ENCODE results near the gene BMAL1.
"Not testable (repeated sequence)": the region's sequence is repeated elsewhere in the genome, so short reads cannot be mapped to it uniquely, and the experiment has no call there.

Gene BMAL1

DNA sequence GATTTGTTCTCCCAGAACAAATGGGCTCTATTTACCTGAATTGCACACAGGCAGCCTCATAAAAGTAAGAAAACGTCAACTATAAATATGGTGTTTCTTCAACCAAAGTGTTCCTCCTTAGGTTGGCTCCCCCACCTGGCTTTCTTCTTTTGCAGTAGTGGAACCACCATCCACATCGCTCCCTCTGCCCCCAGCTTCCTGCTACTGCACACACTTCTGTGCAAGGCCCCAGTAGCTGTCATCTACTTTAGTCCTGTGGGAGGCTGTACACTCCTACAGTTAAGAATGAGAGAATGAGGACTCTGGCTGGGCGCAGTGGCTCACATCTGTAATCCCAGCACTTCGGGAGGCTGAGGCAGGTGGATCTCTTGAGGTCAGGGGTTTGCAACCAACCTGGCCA is 89.5 kb downstream of the BMAL1 start:
- FAIRE-seq, result no peak
- DNase-seq (ENCODE audit: insufficient read length, low spot score), result no peak

DNA sequence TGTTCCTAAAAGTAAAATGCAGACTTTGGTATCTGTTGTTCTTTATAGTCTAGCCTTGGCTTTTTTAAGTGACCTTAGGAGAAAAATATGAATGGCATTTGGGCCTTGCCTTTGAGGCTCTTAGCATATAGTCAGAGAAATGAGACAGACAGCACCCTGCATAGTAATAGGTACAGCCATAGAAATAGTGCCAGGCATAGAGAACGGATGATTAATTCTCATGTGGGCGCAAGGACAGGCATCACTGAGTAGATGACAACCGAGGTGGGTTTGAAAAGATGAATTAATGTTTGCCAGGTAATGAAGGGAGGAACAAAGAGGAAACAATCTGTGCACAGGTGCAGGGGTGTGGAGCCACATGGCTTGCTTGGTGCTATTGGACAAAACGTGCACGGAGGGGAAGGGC is 90.5 kb downstream of the BMAL1 start:
- FAIRE-seq (peak; percentile 40), DNase-seq (ENCODE audit: insufficient read length, low spot score) (peak; percentile 7)

DNA sequence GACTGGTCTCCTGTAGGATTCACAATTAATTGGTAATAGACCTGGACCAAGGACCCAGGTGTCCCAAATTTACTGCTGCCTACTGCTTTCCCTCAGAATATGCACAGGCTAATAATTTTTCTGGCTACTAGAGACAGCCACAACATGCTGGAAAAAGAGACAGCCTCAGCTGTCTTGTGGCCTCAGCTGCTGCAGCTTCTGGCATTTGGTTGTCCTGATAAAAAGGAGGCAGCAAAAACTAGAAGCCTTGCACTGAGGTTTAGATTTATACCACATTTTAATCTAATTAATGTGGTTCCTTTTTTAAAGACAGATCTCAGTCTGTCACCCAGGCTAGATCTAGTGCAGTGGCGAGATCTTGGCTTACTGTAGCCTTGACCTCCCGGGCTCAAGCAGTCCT is 95.6 kb downstream of the BMAL1 start:
- no peak for FAIRE-seq

DNA sequence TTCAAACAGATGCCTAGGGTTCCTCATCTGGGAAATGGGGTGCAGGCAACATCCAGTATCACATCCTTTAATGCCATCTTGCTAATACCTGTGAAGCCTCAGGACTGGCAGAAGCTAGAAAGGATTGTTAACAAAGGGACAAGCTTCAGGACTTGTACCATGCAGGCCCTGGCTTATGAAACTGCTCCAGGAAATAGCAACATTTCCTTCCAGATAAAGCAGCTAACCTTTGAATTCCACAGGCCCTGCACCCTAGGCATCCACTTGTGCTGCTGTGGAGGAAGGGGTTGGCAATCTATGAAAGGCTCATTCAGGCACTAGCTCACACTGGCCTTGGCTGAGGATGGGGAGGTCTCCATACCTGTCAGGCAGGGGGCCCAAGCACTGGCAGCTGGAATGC is 98.2 kb downstream of the BMAL1 start:
- DNase-seq (ENCODE audit: insufficient read length, low spot score) (no peak), FAIRE-seq (no peak)

More for the DNA sequence above, 95.6 kb downstream of the BMAL1 start:
- no peak for DNase-seq (ENCODE audit: insufficient read length, low spot score)

DNA sequence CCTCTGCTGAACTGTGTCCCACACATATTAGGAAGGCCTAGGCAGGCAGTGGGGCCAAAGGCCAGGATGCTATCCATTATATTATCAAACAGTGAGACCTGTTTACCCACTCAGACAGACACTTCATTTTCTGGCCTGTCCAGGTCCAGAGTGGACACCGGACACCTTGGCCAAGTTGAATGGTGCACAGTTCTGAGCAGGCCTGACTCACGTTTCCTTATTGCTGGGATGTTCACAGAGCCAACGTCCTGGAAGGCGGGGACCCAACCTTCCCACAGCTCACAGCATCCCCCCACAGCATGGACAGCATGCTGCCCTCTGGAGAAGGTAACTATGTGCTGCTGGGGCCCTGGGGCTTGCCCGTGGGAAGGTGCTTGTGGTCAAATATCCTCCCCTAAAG is 98.8 kb downstream of the BMAL1 start:
- DNase-seq (ENCODE audit: insufficient read length, low spot score), result no peak

DNA sequence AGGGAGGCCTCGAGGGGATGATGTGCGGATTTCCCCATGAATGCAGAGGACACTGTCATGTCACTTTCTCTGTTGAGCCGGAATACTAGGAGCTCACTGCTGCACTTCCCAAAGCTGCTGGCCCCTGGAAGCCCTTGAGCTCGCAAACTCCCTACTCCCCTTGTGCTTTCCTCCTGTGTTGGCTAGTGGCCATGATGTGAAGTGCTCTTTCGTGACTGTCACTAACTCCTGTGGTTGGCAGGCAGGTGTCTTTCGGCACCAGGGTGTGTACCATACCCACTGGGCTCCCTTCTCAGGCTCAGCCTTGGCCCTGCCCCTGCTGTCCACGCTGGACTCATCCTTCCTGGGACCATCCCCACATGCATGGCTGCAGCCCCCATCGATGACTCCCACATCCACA is 99.2 kb downstream of the BMAL1 start:
- FAIRE-seq (no peak), DNase-seq (ENCODE audit: insufficient read length, low spot score) (no peak)

More for the DNA sequence above, 98.8 kb downstream of the BMAL1 start:
- FAIRE-seq, result no peak

DNA sequence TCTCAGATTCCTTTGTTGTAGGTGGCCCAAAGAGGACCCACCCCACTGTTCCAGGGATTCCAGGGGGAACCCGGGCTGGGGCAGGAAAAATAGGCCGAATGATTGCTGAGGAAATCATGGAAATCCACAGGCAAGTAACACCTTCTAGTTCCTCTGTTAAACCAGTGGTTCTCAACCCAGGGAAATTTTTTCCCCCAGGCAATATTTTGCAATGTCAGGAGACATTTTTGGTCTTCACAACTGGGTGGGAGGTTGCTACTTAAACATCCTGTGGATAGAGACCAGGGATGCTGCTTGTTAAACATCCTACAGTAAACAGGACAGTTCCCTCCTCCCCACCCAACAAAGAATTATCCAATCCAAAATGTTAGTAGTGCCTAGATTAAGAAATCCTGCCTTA is 100.7 kb downstream of the BMAL1 start:
- FAIRE-seq, result no peak
- no peak for DNase-seq (ENCODE audit: insufficient read length, low spot score)

DNA sequence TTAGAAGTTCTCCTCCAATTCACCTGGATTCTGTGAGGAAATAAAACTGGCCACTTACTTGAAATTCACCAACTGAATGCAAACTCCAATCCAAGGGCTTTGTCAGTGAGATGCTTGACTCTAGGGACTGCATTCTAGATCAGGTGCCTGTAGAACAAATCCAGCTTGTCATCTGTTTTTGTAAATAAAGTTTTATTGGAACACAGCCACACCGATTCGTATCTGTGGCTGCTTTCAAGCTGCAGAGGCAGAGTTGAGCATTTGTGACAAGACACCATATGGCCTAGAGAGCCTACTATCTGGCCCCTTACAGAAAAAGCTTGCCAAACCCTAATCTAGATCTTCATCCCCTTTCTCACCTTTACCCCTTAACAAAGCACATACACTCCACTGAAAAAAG is 103.1 kb downstream of the BMAL1 start:
- DNase-seq (ENCODE audit: insufficient read length, low spot score), result no peak
- no peak for FAIRE-seq

DNA sequence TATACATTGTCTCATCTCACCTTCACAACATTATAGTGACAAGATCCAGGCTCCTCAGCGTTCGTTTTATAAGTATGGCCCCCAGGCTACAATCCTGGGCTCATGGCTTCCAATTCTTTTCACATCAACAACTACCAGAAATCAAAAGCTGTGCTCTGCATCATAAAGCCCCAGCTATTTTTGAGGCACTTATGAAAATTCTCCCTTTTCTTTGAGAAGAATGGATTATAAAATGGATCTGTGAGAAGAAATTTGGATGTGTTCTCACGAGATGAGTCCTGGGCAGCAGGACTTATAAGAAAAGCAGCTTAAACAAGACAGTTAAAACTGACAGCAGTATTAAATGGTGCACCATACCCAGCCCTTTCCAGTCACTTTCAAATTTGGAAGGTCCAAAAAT is 105.2 kb downstream of the BMAL1 start:
- DNase-seq (ENCODE audit: insufficient read length, low spot score) (no peak), FAIRE-seq (no peak)

DNA sequence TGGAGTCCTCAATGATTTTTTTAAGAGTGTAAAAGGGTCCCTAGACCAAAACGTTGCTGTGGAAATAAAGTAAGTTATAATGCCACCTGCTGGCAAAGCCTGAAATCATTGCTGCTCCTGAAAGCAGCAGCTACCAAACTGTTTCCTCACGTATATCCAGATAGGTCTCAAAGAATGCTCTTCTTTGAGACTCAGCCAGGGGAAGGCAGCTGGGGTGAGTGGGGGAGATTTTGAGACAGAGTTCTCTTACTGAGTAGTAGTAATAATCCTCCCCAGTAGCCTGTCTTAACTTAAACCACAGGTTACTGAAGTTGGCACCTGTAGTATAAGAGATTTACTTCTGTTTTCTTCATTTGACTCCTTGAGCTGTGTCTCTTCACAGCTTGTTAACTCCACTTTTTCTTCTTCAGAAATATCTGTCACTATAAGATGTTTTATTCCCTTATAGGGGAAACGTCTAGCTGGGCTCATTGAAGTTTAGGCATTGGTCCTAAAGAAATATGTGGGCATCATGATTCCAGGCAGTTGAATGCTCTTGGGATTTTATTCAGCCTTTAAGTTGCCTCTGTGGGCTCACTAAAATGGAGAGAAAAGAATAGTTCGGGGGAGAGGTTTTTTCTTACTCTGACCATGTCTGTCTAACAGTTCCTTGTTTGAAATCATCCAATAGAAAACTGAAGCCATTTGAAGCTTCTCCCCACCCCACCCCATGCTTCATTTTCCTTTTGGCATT is 107.5 kb downstream of the BMAL1 start:
- DNase-seq (ENCODE audit: insufficient read length, low spot score), result peak; percentile 35
- FAIRE-seq, result no peak

DNA sequence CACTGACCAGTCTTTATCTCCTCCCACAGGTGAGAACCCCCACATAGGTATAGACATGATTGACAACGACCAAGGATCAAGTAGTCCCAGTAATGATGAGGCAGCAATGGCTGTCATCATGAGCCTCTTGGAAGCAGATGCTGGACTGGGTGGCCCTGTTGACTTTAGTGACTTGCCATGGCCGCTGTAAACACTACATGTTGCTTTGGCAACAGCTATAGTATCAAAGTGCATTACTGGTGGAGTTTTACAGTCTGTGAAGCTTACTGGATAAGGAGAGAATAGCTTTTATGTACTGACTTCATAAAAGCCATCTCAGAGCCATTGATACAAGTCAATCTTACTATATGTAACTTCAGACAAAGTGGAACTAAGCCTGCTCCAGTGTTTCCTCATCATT is 109.0 kb downstream of the BMAL1 start:
- FAIRE-seq (peak; percentile 31), DNase-seq (ENCODE audit: insufficient read length, low spot score) (no peak)

DNA sequence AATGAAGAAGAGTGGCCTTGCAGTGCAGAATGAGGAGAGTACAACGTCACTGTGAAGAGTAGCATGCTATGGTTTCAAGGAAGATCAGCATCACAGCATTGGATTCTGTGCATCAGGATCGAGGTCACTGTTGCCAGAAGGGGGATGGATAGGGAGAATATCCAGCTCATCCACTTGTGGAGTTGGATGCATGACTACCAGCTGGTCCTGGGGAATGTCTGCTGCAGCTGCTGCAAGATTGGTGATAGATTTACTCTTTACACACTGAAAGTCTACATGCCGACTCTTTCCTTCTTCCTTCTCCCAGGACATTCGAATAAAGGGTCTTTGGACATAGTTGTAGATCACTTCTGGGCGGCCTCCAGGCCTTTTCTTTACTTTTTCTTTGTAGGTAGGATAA is 111.2 kb downstream of the BMAL1 start:
- peak; percentile 64 for FAIRE-seq
- DNase-seq (ENCODE audit: insufficient read length, low spot score), result no peak

DNA sequence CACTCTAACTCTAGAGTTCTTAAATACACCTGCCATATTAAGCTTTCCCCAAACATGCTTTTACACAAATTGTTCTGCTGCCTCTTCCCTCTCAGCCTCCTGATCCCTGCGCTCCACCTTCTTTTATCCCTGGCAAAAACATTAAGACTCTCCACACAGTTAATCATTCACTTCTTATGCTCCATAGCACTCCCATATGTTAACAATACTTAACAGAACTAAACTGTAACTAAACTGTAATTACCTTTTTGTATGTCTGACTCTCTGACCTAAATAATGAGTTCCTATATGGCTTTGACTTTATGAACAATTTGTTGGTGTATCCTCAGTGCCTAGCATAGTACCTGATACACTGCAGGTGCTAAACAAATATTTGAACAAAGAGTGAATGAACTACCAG is 113.6 kb downstream of the BMAL1 start:
- FAIRE-seq (no peak), DNase-seq (ENCODE audit: insufficient read length, low spot score) (no peak)

DNA sequence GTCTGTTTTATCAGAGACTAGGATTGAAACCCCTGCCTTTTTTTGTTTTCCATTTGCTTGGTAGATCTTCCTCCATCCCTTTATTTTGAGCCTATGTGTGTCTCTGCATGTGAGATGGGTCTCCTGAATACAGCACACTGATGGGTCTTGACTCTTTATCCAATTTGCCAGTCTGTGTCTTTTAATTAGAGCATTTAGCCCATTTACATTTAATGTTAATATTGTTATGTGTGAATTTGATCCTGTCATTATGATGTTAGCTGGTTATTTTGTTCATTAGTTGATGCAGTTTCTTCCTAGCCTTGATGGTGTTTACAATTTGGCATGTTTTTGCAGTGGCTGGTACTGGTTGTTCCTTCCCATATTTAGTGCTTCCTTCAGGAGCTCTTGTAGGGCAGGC is 120.7 kb downstream of the BMAL1 start:
- not testable (repeated sequence) for DNase-seq (ENCODE audit: insufficient read length, low spot score); FAIRE-seq

DNA sequence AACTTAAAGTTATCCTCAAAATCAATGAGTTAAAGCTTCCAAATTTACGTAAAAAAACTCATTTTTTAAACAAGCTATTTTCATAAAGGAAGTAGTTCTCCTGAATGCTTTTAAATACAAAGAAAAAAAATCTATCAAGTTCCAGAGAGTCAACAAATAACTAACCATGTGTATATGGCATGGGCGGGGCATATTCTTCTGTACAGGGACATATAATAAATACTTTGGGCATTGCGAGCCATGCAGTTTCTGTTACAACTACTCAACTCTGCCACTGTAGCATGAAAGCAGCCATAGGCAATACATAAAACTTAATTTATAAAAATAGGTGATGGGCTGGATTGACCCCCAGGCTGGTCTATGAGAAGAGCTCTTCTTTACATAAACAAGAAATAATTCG is 127.6 kb downstream of the BMAL1 start:
- FAIRE-seq, result no peak
- DNase-seq (ENCODE audit: insufficient read length, low spot score), result no peak

DNA sequence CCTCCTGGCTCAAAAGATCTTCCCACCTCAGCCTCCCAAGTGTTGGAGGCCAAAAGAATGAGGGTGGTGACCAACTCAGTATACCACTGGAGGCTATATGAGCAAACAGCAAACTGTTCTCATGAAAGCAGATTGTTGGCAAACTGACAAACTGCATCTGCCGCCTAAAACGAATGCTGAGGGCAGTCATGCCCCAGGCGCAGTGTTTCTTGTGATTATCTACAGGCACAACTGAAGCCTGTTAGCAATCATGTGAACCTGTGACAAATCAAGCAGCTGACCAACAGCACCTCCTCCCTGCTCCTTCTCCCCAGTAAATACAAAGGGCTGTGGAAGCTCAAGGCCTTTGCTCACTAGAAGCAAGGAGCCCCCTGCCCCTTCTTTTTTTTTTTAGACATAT is 137.6 kb downstream of the BMAL1 start:
- no peak for DNase-seq (ENCODE audit: insufficient read length, low spot score)
- no peak for FAIRE-seq

DNA sequence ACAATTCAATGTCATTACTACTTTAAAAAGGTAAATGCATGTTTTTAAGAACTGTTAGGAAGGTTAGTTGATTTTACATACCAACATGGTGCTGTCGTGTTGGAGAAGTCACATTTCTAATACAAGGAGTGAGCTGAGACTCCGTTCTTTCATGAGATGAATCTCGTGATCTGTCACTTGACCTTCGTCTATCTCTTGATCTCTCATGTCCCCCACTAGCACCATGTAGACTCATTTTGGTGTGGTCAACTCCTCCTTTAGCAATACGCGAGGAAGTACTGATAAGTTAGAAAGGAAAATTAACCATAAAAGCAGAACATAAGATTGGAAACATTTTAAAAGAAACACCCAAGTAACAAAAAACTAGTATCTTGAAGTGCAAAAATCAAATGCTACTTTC is 144.0 kb downstream of the BMAL1 start:
- FAIRE-seq (no peak), DNase-seq (ENCODE audit: insufficient read length, low spot score) (no peak)

DNA sequence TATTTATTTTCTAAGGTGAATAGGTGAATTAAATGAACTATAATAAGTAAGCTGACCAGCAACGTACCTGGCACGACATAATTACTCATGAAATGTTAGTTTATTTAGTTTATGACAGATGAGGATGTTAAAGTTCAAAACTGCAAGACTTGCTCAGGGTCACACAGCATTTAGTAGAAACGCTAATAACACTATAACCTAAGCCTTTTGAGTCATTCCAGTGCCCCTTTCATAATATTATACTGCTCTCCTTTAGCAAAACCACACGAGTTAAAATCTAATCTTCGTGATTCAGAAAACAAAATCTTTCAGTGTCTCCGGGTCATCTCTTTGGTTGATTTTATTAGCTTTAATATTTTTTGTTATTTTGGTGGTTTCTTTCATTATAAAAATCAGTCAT is 145.8 kb downstream of the BMAL1 start:
- no peak for DNase-seq (ENCODE audit: insufficient read length, low spot score)
- FAIRE-seq, result no peak

DNA sequence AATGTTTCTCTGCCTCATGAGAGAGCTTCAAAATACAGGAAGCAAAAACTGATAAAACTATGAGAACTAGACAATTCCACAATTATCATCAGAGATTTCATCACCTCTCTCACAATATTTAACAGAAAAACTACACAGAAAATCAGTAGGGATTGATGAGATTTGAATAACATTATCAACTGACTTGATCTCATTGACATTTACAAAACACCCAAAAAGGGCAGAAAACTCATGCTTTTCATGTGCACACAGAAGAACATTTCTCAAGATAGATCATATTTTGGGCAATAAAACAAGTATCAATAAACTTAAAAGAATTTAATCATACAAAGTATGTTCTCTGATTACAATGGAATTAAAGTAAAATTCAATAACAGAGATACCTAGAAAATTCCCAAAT is 149.8 kb downstream of the BMAL1 start:
- DNase-seq (ENCODE audit: insufficient read length, low spot score) (no peak), FAIRE-seq (no peak)

DNA sequence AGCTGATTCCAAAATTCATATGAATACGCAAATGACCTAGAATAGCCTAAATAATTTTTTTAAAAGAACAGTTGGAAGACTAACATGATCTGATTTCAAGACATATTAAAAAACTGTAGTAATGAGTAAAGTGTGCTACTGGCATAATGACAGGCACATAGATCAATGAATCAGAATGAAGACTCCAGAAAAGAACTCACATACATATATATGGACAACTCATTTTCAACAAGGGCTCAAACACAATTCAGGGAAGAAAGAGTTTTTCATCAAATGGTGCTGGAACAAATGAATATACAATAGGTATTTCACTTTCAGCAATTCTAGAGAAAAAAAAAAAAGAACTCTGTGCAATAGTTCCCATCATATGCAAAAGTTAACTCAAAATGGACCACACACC is 151.7 kb downstream of the BMAL1 start:
- DNase-seq (ENCODE audit: insufficient read length, low spot score) (no peak), FAIRE-seq (no peak)

DNA sequence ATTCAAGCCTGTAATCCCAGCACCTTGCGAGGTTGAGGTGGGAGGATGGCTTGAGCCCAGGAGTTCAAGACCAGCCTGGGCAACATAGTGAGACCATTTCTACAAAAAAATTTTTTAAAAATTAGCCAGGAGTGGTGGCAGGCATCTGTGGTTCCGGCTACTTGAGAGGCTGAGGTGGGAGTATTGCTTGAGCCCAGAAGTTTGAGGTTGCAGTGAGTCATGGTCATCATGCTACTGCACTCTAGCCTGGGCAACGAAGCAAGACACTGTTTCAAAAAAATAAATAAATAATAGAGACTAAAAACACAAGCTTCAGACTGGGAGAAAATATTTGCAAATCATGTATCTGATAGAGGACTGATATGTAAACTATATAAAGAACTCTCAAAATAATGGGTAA is 152.2 kb downstream of the BMAL1 start:
- no peak for FAIRE-seq
- DNase-seq (ENCODE audit: insufficient read length, low spot score), result no peak

DNA sequence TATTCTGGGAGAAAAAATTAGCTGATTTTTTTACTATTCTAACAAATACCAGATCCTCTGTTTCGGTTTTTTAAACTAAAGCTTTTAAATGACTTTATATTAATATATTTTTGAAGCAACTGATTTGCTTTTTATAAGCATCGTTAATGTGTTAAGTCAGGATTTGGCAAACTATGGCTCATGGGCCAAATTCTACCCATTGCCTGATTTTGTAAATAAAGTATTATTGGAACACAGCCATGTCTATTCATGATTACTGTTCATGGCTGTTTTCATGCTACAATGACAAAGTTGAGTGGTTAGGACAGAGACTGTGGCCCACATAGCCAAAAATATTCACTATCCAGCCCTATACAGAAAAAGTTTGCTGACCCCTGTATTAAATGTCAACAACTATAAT is 155.8 kb downstream of the BMAL1 start:
- DNase-seq (ENCODE audit: insufficient read length, low spot score) (no peak), FAIRE-seq (no peak)

Measured in HTR-8/SVneo (cell line).